DMS53 treated with DMSO at 0.1 percent for 48 hours (cell line): Measurements from ENCODE around the gene ZNF232.
"Not testable (repeated sequence)": the region's sequence is repeated elsewhere in the genome, so short reads cannot be mapped to it uniquely, and the experiment has no call there.

Source experiments
- DNase-seq: peaks from one replicate; lab custom pipeline; 2025; ENCODE audit not compliant: unreplicated experiment; lab: John Stamatoyannopoulos, UW

The ZNF232 gene

GRCh38 chr17:5111402-5112204 lies at the start of gene ZNF232:
Gene ZNF232 (minus strand): TSS chr17:5111878. CDS start chr17:5111822, 56 bp downstream.
- peak; percentile 93 for DNase-seq

GRCh38 chr17:5160702-5161101 lies 49.0 kb upstream of the ZNF232 start:
- DNase-seq = not testable (repeated sequence)

- DNase-seq = not testable (repeated sequence)
These were observed 34.4 kb upstream of the ZNF232 start for GRCh38 chr17:5146122-5146521.

- DNase-seq = not testable (repeated sequence)
These were observed 31.2 kb upstream of the ZNF232 start for GRCh38 chr17:5142877-5143276.

GRCh38 chr17:5139458-5139732 lies 27.7 kb upstream of the ZNF232 start:
- no peak for DNase-seq

- DNase-seq = no peak
These were observed 27.2 kb upstream of the ZNF232 start for GRCh38 chr17:5138616-5139457.

- not testable (repeated sequence) for DNase-seq
These were observed 26.5 kb upstream of the ZNF232 start for GRCh38 chr17:5138198-5138544.

- not testable (repeated sequence) for DNase-seq
These were observed 26.0 kb upstream of the ZNF232 start for GRCh38 chr17:5137511-5138197.

- not testable (repeated sequence) for DNase-seq
These were observed 25.1 kb upstream of the ZNF232 start for GRCh38 chr17:5136580-5137412.

- no peak for DNase-seq
These were observed 24.3 kb upstream of the ZNF232 start for GRCh38 chr17:5135726-5136579.

- DNase-seq = not testable (repeated sequence)
These were observed 23.5 kb upstream of the ZNF232 start for GRCh38 chr17:5135131-5135712.

GRCh38 chr17:5134571-5134970 lies 22.9 kb upstream of the ZNF232 start:
- not testable (repeated sequence) for DNase-seq

GRCh38 chr17:5133961-5134360 lies 22.3 kb upstream of the ZNF232 start:
- DNase-seq = not testable (repeated sequence)

GRCh38 chr17:5133311-5133710 lies 21.6 kb upstream of the ZNF232 start:
- no peak for DNase-seq

GRCh38 chr17:5132503-5133225 lies 21.0 kb upstream of the ZNF232 start:
- DNase-seq = not testable (repeated sequence)

GRCh38 chr17:5131799-5132502 lies 20.3 kb upstream of the ZNF232 start:
- not testable (repeated sequence) for DNase-seq

- DNase-seq = no peak
These were observed 19.6 kb upstream of the ZNF232 start for GRCh38 chr17:5131146-5131715.

GRCh38 chr17:5130687-5131086 lies 19.0 kb upstream of the ZNF232 start:
- DNase-seq = not testable (repeated sequence)
